Breast epithelium (tissue), 3 donors: Measurements from ENCODE around the gene RHOT2.

Experiments used
- POLR2A ChIP-seq: fragments of 450-650 bp; IDR thresholded peaks from one replicate; pipeline ENCODE4 v1.6.1; 2016; ENCODE audit warnings: antibody characterized with exemption, mild to moderate bottlenecking, moderate library complexity
- POLR2AphosphoS5 ChIP-seq, 3 donors: sonication (generic); formaldehyde crosslinking; IDR thresholded peaks; one replicate each; pipeline ENCODE4 v1.6.1; 2017; ENCODE audit warnings: antibody characterized with exemption in 3 of 3
- TF ChIP-seq, protein P1 (sequence below), 3 donors: fragments of 450-650 bp; IDR thresholded peaks; one replicate each; pipeline ENCODE4 v1.5.1; 2016 to 2017; ENCODE audit warnings: antibody characterized with exemption in 3 of 3, mild to moderate bottlenecking in 3 of 3, moderate library complexity in 3 of 3

DNA sequence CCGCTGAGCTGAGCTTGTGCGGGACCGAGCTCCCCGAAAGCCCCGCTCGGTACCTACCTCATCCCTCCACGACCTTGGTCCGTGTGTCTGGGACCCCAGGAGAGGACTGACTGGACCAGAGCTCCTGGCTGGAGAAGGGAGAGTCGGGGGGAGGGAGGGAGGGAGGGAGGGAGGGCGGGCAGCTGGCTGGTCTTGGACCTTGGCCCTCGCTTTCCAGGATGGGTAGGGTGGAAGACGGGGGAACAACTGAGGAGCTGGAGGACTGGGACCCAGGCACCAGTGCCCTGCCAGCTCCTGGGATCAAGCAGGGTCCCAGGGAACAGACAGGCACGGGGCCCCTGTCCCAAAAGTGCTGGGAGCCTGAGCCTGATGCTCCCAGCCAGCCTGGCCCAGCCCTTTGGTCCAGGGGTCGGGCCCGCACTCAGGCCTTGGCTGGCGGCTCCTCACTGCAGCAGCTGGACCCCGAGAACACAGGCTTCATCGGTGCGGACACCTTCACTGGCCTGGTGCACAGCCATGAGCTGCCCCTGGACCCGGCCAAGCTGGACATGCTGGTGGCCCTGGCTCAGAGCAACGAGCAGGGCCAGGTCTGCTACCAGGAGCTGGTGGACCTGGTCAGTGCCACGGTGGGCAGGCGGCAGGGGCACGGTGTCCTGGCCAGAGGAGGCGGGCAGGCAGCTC is 8.1 kb downstream of the RHOT2 start:
- TF ChIP-seq, protein P1, sequence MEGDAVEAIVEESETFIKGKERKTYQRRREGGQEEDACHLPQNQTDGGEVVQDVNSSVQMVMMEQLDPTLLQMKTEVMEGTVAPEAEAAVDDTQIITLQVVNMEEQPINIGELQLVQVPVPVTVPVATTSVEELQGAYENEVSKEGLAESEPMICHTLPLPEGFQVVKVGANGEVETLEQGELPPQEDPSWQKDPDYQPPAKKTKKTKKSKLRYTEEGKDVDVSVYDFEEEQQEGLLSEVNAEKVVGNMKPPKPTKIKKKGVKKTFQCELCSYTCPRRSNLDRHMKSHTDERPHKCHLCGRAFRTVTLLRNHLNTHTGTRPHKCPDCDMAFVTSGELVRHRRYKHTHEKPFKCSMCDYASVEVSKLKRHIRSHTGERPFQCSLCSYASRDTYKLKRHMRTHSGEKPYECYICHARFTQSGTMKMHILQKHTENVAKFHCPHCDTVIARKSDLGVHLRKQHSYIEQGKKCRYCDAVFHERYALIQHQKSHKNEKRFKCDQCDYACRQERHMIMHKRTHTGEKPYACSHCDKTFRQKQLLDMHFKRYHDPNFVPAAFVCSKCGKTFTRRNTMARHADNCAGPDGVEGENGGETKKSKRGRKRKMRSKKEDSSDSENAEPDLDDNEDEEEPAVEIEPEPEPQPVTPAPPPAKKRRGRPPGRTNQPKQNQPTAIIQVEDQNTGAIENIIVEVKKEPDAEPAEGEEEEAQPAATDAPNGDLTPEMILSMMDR (IDR thresholded peaks at IDR 0.05), result no peak
- TF ChIP-seq POLR2A (no peak), POLR2AphosphoS5 (IDR thresholded peaks at IDR 0.05) (no peak)
